Stimulated activated effector memory CD8-positive, alpha-beta T cell treated with anti-CD3 and anti-CD28 coated beads, Interleukin-12 subunit alpha, Interleukin-12 subunit beta, amount 100 ng/mL, for 72 hours (primary cell): Measurements from ENCODE around the gene RGL4.

Source experiments
- ATAC-seq: fragments of 150-1000 bp; cut with Tn5 transposase; 2 replicates; pipeline ENCODE4 v1.10.0; 2021
- DNase-seq, 2 donors: peaks; one replicate each; pipeline ENCODE4 v3.0.0; 2021 to 2022; ENCODE audit warnings: low spot score in 2 of 2
- H3K27ac Mint-ChIP-seq: one replicate; pipeline ENCODE4 v1.8.0; 2022; ENCODE audit warnings: mild to moderate bottlenecking, mixed read lengths
- H3K36me3 Mint-ChIP-seq: one replicate; pipeline ENCODE4 v1.8.0; 2022; ENCODE audit warnings: mild to moderate bottlenecking, mixed read lengths
- H3K4me1 Mint-ChIP-seq: one replicate; pipeline ENCODE4 v1.8.0; 2022; ENCODE audit warnings: mixed read lengths
- H3K4me3 Mint-ChIP-seq: one replicate; pipeline ENCODE4 v1.8.0; 2022; ENCODE audit warnings: mild to moderate bottlenecking, mixed read lengths
- H3K9me3 Mint-ChIP-seq: one replicate; pipeline ENCODE4 v1.8.0; 2022; ENCODE audit warnings: mixed read lengths

Gene RGL4

GRCh38 chr22:23700706-23701105 lies 9.9 kb downstream of the RGL4 start:
- H3K9me3 Mint-ChIP-seq = no peaks in the 10 kb centered on the region
- H3K36me3 Mint-ChIP-seq = peaks cover 65% of the 10 kb centered on the region
- ATAC-seq (no peak), DNase-seq (no peak)
- peaks cover 77% of the 10 kb centered on the region for H3K4me1 Mint-ChIP-seq
- H3K27ac Mint-ChIP-seq = no peak overlapping the region
- H3K4me3 Mint-ChIP-seq = no peak overlapping the region

- no peaks in the 10 kb centered on the region for H3K9me3 Mint-ChIP-seq
- H3K4me3 Mint-ChIP-seq = no peak overlapping the region
- peaks cover 98% of the 10 kb centered on the region for H3K36me3 Mint-ChIP-seq
- ATAC-seq = no peak
- no peak for DNase-seq
- no peak overlapping the region for H3K27ac Mint-ChIP-seq
- H3K4me1 Mint-ChIP-seq = peaks cover 85% of the 10 kb centered on the region
Observed at GRCh38 chr22:23704062-23704461, 13.2 kb downstream of the RGL4 start.

- DNase-seq (no peak), ATAC-seq (peak; percentile 75)
- Mint-ChIP-seq H3K27ac (peak overlapping the region; percentile 70), H3K4me1 (peaks cover 93% of the 10 kb centered on the region), H3K4me3 (peak overlapping the region; percentile 38), H3K36me3 (peaks cover 99% of the 10 kb centered on the region), H3K9me3 (no peaks in the 10 kb centered on the region)
Observed at GRCh38 chr22:23704829-23705228, 14.0 kb downstream of the RGL4 start.

- Mint-ChIP-seq H3K4me1 (peaks cover 93% of the 10 kb centered on the region), H3K36me3 (peaks cover 99% of the 10 kb centered on the region), H3K27ac (peak overlapping the region; percentile 70), H3K4me3 (peak overlapping the region; percentile 38), H3K9me3 (no peaks in the 10 kb centered on the region)
- DNase-seq (no peak), ATAC-seq (peak; percentile 76)
Observed at GRCh38 chr22:23705358-23705757, 14.5 kb downstream of the RGL4 start.

GRCh38 chr22:23708270-23708669 lies 17.5 kb downstream of the RGL4 start:
- H3K4me3 Mint-ChIP-seq = peak overlapping the region; percentile 16
- H3K9me3 Mint-ChIP-seq = no peaks in the 10 kb centered on the region
- peak overlapping the region; percentile 59 for H3K27ac Mint-ChIP-seq
- DNase-seq = no peak
- ATAC-seq = peak; percentile 75
- H3K36me3 Mint-ChIP-seq = peaks cover 100% of the 10 kb centered on the region
- H3K4me1 Mint-ChIP-seq = peaks cover 73% of the 10 kb centered on the region

- peak overlapping the region; percentile 59 for H3K27ac Mint-ChIP-seq
- no peak for ATAC-seq
Observed at GRCh38 chr22:23709107-23709506, 18.3 kb downstream of the RGL4 start.

GRCh38 chr22:23712256-23712655 lies 21.4 kb downstream of the RGL4 start:
- Mint-ChIP-seq H3K4me1 (peaks cover 60% of the 10 kb centered on the region), H3K27ac (no peak overlapping the region), H3K4me3 (no peak overlapping the region), H3K36me3 (peaks cover 79% of the 10 kb centered on the region), H3K9me3 (no peaks in the 10 kb centered on the region)
- ATAC-seq (no peak), DNase-seq (no peak)

More at GRCh38 chr22:23709107-23709506, 18.3 kb downstream of the RGL4 start:
- no peak overlapping the region for H3K4me3 Mint-ChIP-seq
- peaks cover 72% of the 10 kb centered on the region for H3K4me1 Mint-ChIP-seq
- DNase-seq = no peak
- H3K9me3 Mint-ChIP-seq = no peaks in the 10 kb centered on the region
- peaks cover 100% of the 10 kb centered on the region for H3K36me3 Mint-ChIP-seq

GRCh38 chr22:23713696-23714595 lies 23.1 kb downstream of the RGL4 start:
- H3K4me3 Mint-ChIP-seq = peak overlapping the region; percentile 16
- no peaks in the 10 kb centered on the region for H3K9me3 Mint-ChIP-seq
- ATAC-seq = peak; percentile 17
- peaks cover 62% of the 10 kb centered on the region for H3K36me3 Mint-ChIP-seq
- no peak for DNase-seq
- H3K27ac Mint-ChIP-seq = peak overlapping the region; percentile 48
- H3K4me1 Mint-ChIP-seq = peaks cover 44% of the 10 kb centered on the region

GRCh38 chr22:23714596-23715578 lies 24.1 kb downstream of the RGL4 start:
- ATAC-seq (no peak), DNase-seq (no peak)
- Mint-ChIP-seq H3K4me3 (peak overlapping the region; percentile 73), H3K4me1 (peaks cover 34% of the 10 kb centered on the region), H3K27ac (peak overlapping the region; percentile 76), H3K9me3 (no peaks in the 10 kb centered on the region), H3K36me3 (peaks cover 52% of the 10 kb centered on the region)

GRCh38 chr22:23715806-23716375 lies 25.1 kb downstream of the RGL4 start:
- DNase-seq = no peak
- H3K4me1 Mint-ChIP-seq = peaks cover 24% of the 10 kb centered on the region
- peak overlapping the region; percentile 76 for H3K27ac Mint-ChIP-seq
- peaks cover 42% of the 10 kb centered on the region for H3K36me3 Mint-ChIP-seq
- no peaks in the 10 kb centered on the region for H3K9me3 Mint-ChIP-seq
- peak overlapping the region; percentile 73 for H3K4me3 Mint-ChIP-seq
- ATAC-seq = no peak

- Mint-ChIP-seq H3K27ac (peak overlapping the region; percentile 90), H3K4me3 (peak overlapping the region; percentile 73), H3K36me3 (peaks cover 30% of the 10 kb centered on the region), H3K4me1 (peaks cover 24% of the 10 kb centered on the region), H3K9me3 (no peaks in the 10 kb centered on the region)
- ATAC-seq (peak; percentile 92), DNase-seq (peak; percentile 77 to 91)
Observed at GRCh38 chr22:23716811-23717801, 26.3 kb downstream of the RGL4 start.

GRCh38 chr22:23718371-23719165 lies 27.8 kb downstream of the RGL4 start:
- DNase-seq (no peak), ATAC-seq (no peak)
- H3K27ac Mint-ChIP-seq = no peak overlapping the region
- peaks cover 16% of the 10 kb centered on the region for H3K36me3 Mint-ChIP-seq
- no peak overlapping the region for H3K4me3 Mint-ChIP-seq
- peaks cover 22% of the 10 kb centered on the region for H3K4me1 Mint-ChIP-seq
- no peaks in the 10 kb centered on the region for H3K9me3 Mint-ChIP-seq

- Mint-ChIP-seq H3K9me3 (no peaks in the 10 kb centered on the region), H3K4me1 (peaks cover 3% of the 10 kb centered on the region), H3K4me3 (no peak overlapping the region), H3K36me3 (no peaks in the 10 kb centered on the region), H3K27ac (no peak overlapping the region)
- ATAC-seq (no peak), DNase-seq (no peak)
Observed at GRCh38 chr22:23720855-23721254, 30.0 kb downstream of the RGL4 start.
